GM18951 (cell line): ENCODE results near the gene ADGRL4.
"Not testable (repeated sequence)": the region's sequence is repeated elsewhere in the genome, so short reads cannot be mapped to it uniquely, and the experiment has no call there.

ENCODE experiments used
- POLR2A ChIP-seq: IDR thresholded peaks from 4 replicates; pipeline ENCODE4 v1.6.1; 2011; ENCODE audit warnings: mild to moderate bottlenecking; ENCODE audit not compliant: insufficient read length, insufficient read depth; ENCODE audit errors: extremely low read depth
- in situ Hi-C: fragments of 300-500 bp; cut with MboI; formaldehyde crosslinking; loops from one replicate; pipeline ENCODE4 v1.12.0; 2022; ENCODE audit warnings: low sequenced_read_pairs, mixed read lengths, inconsistent platforms; ENCODE audit not compliant: unreplicated experiment

Gene ADGRL4

GRCh38 chr1:78887458-78887857 lies 119.1 kb downstream of the ADGRL4 start:
- no peak for TF ChIP-seq POLR2A
- in situ Hi-C loops: no loop called here

GRCh38 chr1:78884685-78885452 lies 121.7 kb downstream of the ADGRL4 start:
- in situ Hi-C loops: no loop called here

GRCh38 chr1:78880223-78880622 lies 126.3 kb downstream of the ADGRL4 start:
- in situ Hi-C loops: no loop called here

More at GRCh38 chr1:78884685-78885452, 121.7 kb downstream of the ADGRL4 start:
- TF ChIP-seq POLR2A: no peak

GRCh38 chr1:78875986-78876385 lies 130.5 kb downstream of the ADGRL4 start:
- in situ Hi-C loops: not testable (repeated sequence)

More at GRCh38 chr1:78880223-78880622, 126.3 kb downstream of the ADGRL4 start:
- no peak for TF ChIP-seq POLR2A

GRCh38 chr1:78872801-78873200 lies 133.7 kb downstream of the ADGRL4 start:
- in situ Hi-C loops: not testable (repeated sequence)

GRCh38 chr1:78871249-78871648 lies 135.3 kb downstream of the ADGRL4 start:
- in situ Hi-C loops: no loop called here

GRCh38 chr1:78869136-78869535 lies 137.4 kb downstream of the ADGRL4 start:
- TF ChIP-seq POLR2A: no peak
- in situ Hi-C loops: no loop called here

More at GRCh38 chr1:78871249-78871648, 135.3 kb downstream of the ADGRL4 start:
- no peak for TF ChIP-seq POLR2A

GRCh38 chr1:78864175-78864574 lies 142.4 kb downstream of the ADGRL4 start:
- in situ Hi-C loops: no loop called here
- no peak for TF ChIP-seq POLR2A

- in situ Hi-C loops: no loop called here
- no peak for TF ChIP-seq POLR2A
Measured at GRCh38 chr1:78856096-78856495, 150.4 kb downstream of the ADGRL4 start.

- in situ Hi-C loops: no loop called here
- no peak for TF ChIP-seq POLR2A
Measured at GRCh38 chr1:78855258-78855657, 151.3 kb downstream of the ADGRL4 start.

GRCh38 chr1:78854556-78854955 lies 152.0 kb downstream of the ADGRL4 start:
- no peak for TF ChIP-seq POLR2A
- in situ Hi-C loops: no loop called here

- no peak for TF ChIP-seq POLR2A
- in situ Hi-C loops: loop anchor here (25.0 kb wide), 1 partner anchor 519 kb away; no protein-coding TSS in a partner anchor
Measured at GRCh38 chr1:78843546-78843945, 163.0 kb downstream of the ADGRL4 start.

- in situ Hi-C loops: loop anchor here (25.0 kb wide), 1 partner anchor 519 kb away; no protein-coding TSS in a partner anchor
- TF ChIP-seq POLR2A: no peak
Measured at GRCh38 chr1:78843111-78843510, 163.4 kb downstream of the ADGRL4 start.
